Fibroblast of the aortic adventitia (primary cell): ENCODE results near the gene ECM2. TPM values are rescaled to one million over a fixed set of nuclear protein-coding genes. Genes with fewer than 3 reads are reported as not detected.

ENCODE experiments used
- DNase-seq: peaks from one replicate; pipeline ENCODE4 v3.0.0-alpha.2; 2010; ENCODE audit warnings: low read depth
- H3K4me3 ChIP-seq: 2 replicates; pipeline ENCODE4 v1.5.1; 2011; ENCODE audit warnings: low read depth, mild to moderate bottlenecking, control low read depth, low read length, moderate library complexity
- CTCF ChIP-seq: IDR thresholded peaks from 2 replicates; pipeline ENCODE4 v1.5.1; 2011; ENCODE audit warnings: mild to moderate bottlenecking, low read length, control low read depth, inconsistent platforms; ENCODE audit not compliant: insufficient read depth
- small RNA-seq: library from RNA; depleted of rRNA; stranded (forward); fragments of <200 nt; gene quantifications from one replicate; pipeline ENCODE3, GENCODE V24; 2012
- total RNA-seq: library from RNA; depleted of rRNA; stranded (reverse); fragments of >200 nt; gene quantifications from 2 replicates; pipeline ENCODE4 v1.2.3, GENCODE V29; 2012; ENCODE audit warnings: low replicate concordance

ECM2 gene
- total RNA-seq, 1 donor: 23.3 TPM

DNA sequence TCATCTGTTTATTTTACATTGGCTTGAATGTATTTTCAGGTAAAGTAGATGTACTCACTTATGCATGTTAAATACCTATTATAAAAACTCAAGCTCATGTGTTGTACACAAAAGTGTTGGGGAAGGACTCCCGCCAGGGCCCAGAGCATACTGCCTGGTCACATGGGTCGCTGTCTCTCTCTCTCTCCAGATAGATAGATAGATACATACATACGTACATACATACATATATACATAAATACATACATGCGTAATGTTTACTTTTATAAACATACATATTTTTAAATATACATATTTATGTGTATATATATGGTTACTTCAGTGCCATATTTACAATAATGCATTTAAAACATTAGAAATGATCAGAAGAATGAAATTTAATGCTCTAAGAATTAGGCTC lies 78.2 kb downstream of the ECM2 start:
- no peak for TF ChIP-seq CTCF
- H3K4me3 ChIP-seq: no peak overlapping the region
- DNase-seq: no peak

GRCh38 chr9:92455217-92455616 lies 80.6 kb downstream of the ECM2 start:
- TF ChIP-seq CTCF: peak; percentile 28
- no peak for DNase-seq
- H3K4me3 ChIP-seq: no peak overlapping the region

DNA sequence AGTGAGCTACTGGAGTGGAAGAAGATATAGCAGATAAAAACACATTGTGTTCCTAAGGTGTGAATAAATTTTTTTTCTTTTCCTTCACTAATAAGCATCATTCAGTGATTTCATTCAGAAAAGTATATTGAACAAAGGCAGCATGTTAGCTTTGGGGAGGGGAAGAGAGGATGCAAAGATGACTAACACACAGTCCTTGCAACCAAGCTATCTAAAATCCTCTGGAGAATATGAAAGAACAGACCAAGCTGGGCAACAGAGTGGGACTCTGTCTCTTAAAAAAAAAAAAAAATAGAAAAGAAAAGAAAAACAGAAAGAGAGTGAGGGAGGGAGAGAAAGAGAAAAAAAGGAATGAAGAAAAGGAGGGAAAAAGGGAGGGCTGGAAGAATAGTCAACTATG lies 89.3 kb downstream of the ECM2 start:
- no peak for TF ChIP-seq CTCF
- peak; percentile 18 for DNase-seq
- no peak overlapping the region for H3K4me3 ChIP-seq

Small RNA genes lying within 50 kb of the gene (small RNA-seq; reads per million reads assigned to genes)
- gene AL157827.1 (not detected), gene MIR4670 (not detected)

Other genes starting within 250 kb of the ECM2 start
- 428 and 482 TPM in 2 replicates for gene IARS1, start 242.3 kb downstream of the ECM2 start, total RNA-seq
- gene NOL8, start 210.6 kb downstream of the ECM2 start, total RNA-seq: 36.5 and 70.7 TPM in 2 replicates
- gene CENPP, start 210.0 kb downstream of the ECM2 start, total RNA-seq: 19.3 and 19.7 TPM in 2 replicates
- 140 and 166 TPM in 2 replicates for gene OGN, start 131.4 kb downstream of the ECM2 start, total RNA-seq
- 0.33 and 16.1 TPM in 2 replicates for gene OMD, start 111.5 kb downstream of the ECM2 start, total RNA-seq
- gene ASPN, start 53.5 kb downstream of the ECM2 start, total RNA-seq: 14.6 and 65.8 TPM in 2 replicates
- 9.6 and 33.0 TPM in 2 replicates for gene IPPK, start 134.1 kb upstream of the ECM2 start, total RNA-seq
- gene BICD2, start 228.8 kb upstream of the ECM2 start, total RNA-seq: 24.4 and 39.7 TPM in 2 replicates